DMS114 treated with DMSO at 0.1 percent for 48 hours (cell line): ENCODE data around the gene F2.

Experiments
- DNase-seq: peaks from one replicate; lab custom pipeline; 2025; ENCODE audit not compliant: unreplicated experiment; lab: John Stamatoyannopoulos, UW

Gene F2

GRCh38 chr11:46738887-46739286, 19.9 kb downstream of the F2 start:
- DNase-seq = no peak

GRCh38 chr11:46741600-46742484, 22.8 kb downstream of the F2 start:
- DNase-seq = no peak

- DNase-seq = no peak
Observed at GRCh38 chr11:46743043-46743442, 24.0 kb downstream of the F2 start.

DNA sequence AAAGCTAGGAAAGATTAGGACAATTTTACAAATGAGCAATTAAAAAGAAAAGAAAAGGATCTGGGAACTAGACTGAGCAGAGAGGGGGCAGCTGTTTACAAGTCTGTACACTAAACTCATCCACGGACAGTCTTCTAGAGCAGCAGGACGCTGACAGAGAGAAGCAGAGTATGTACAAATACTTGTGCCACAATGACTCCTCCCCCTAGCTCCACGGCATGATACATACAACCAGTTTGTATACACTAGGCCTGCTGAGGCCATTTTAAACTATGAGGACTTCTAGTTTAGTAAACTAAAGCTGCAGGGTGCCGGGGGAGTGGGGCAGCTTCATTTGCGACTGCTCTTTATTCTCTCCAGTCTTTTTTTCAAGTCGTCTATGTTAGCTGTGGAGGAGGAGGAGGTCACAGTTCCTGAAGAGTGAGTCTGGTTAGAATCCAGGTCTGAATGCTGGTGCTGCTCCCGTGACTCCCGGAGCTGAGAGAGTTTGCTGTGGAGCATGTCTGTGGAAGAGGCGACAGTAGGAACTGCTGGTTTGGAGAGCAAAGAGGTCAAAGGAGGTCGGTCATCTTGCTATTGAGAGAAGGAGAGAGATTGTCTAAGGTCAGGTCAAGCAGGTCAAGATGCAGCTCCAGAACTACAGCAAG, 24.8 kb downstream of the F2 start:
- no peak for DNase-seq

GRCh38 chr11:46745328-46745727, 26.3 kb downstream of the F2 start:
- no peak for DNase-seq

DNA sequence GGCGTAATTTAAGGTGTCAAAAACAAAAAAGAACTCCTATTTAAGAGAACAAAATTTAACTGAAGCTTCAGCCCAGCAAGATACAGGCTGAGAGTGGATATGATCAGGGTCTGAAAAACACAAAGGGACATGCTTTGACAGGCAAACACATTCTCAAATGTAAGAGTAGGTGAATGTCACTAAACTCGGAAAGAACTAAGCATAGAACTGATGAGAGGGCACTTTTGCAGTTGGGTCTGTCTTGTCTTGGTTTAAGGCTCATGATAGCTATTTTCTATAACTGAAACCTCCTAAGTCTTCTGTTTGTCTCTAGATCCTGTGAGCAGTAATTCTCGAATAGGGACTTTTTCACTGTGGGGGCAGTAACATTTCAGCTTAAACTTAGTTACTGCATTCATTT, 27.0 kb downstream of the F2 start:
- DNase-seq = no peak

- DNase-seq = no peak
Observed at GRCh38 chr11:46747150-46747549, 28.1 kb downstream of the F2 start.

GRCh38 chr11:46755962-46756361, 36.9 kb downstream of the F2 start:
- no peak for DNase-seq

DNA sequence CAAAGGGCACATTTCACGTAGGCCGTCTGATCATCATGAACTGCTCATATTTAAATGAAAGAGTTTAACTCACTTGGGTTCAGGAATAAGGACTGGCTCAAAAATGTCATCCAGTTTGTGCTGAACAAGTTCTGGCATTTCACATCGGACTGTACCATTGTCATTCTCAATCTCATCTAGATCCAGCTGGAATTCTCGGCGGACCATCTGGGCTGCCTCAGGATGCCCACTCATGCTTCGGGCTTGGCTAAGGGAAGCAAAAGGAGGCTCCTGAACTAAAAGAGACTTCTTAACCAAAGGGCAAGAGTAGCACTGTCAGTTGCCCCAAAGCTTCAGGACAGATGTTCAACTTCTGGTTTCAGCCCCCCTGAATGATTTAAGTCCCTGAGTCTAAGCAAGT, 40.2 kb downstream of the F2 start:
- DNase-seq = no peak

DNA sequence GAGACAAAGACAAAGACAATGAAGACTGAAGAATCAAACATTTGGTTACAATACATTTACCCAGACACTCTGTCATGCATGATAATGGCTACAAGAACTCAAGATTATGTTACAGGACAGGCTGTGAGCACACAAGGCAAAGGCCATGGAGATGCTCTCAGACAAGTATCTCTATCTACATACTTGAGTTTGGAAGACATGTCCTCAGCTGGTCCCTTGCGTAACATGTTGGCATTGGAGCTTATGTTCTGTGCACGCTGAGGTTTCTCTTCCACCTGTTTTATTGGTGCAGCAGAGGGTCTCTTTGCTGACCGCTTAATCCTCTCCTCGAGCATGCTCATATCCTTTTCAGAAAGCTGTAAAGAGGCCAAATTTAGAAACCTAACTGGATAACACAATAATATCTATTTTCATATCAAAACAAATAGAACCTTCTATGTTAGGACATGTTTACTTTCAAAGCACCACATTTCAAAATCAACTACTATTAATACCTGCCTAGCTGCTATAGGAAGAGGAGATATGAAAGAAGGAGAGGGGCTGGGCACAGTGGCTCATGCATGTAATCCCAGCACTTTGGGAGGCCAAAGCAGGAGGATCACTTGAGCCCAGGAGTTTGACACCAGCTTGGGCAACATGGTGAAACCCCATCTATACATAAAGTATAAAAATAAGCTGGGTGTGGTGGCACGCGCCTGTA, 41.6 kb downstream of the F2 start:
- DNase-seq = no peak

DNA sequence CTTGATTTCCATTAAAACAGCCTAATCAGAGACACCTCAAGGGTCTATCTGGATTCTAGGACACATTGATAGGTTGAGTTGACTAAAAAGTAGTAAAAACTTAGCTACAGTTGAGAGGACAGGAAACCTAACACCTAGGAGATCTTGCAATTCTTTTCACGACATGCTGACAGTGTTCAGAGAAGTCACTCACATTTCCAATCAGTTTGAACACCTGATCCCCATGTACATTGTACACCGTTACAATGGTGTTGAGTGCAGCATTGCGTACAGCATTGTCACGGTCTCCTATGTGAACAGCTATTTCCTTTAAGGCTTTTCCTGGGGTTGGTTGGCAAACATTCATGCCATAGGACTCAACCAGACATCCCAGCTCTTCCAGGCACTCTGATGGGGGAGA, 42.8 kb downstream of the F2 start:
- no peak for DNase-seq

DNA sequence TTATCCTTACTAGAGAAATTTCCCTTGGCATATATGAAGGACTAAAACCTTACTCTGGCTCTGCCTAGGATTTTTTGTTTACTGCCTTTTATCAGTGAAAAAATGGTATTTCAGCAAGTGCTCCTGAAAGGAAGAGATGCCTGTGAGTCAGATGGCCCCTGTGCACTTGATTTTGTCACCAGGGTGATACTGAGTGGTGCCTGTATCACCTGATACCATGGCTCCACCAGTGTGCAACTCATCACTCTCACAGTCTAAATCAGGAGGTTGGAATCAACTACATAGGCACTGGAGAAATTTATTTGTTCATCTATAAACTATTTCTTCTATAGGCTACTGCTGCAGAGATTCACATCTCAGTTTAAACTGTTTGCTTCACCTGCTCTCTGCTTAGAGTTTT, 43.2 kb downstream of the F2 start:
- no peak for DNase-seq

GRCh38 chr11:46766656-46767055, 47.6 kb downstream of the F2 start:
- no peak for DNase-seq

DNA sequence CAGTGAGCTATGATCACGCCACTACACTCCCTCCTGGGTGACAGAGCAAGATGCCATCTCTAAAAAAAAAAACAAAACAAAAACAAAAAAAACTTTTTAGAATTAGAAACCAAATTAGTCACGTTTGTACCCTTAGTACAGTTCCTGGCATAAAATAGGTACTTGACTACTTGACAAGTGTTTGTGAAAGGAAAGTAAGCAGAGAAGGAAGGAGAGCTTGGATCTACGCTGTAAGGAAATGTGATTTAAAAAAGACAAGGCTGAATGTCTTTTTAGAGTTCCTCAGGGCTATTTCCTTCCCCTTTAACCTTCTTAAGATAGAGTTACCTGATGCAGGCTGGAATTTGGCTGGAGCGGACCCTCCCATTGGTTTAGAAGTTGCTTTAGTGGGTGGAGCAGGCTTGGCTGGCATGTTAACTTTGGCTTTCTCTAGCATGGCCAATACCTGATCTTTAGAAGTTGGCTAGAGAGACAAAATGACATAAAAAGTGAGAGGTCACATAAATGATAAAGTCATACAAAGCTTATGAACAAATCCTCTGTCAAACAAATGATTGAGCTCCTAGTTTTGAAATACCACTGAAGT, 50.7 kb downstream of the F2 start:
- DNase-seq = no peak

DNA sequence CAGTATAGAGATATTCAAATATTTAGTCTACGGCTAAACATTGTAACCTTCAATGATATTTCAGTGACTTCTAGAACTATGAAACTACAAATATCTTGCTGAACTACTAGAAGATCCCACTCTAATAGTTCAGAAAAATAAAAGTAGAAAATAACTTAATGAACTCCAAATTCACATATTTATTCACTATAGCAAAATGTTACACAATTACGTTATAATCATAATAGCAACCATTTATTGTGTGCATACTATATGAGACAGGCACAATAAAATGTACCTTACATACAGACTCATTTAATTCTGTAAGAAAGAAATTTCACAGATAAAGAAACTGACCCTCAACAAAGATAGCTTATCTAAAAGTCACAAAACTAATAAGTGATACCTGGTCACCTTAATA, 57.9 kb downstream of the F2 start:
- no peak for DNase-seq

- DNase-seq = no peak
Observed at GRCh38 chr11:46778416-46778815, 59.4 kb downstream of the F2 start.
